Hypothalamus (tissue), 51 donors: ENCODE data around the gene KRTAP1-1.
"Not testable (repeated sequence)": the region's sequence is repeated elsewhere in the genome, so short reads cannot be mapped to it uniquely, and the experiment has no call there.

Source experiments
- DNase-seq, 51 donors: peaks; one replicate each; lab custom pipeline; 2025; lab: John Stamatoyannopoulos, UW

KRTAP1-1 gene

DNA sequence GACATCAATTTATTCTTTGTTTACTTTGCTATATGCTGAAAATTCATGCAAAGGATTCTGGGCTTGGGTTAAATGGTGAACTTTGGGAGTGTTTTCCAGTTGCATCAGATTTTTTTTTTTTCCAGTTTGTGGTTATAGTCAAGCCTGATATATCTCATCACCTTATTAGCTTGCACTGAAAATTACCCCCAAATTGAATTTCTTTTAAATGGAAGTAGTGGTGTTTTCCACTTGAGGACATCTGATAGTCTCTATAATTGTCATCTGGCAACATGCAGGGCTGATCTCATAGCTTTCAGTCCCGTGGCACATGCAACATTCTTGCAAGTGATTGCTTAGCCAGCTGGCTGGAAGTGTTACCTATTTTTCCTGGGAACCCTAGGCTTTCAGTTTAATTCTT is 27.6 kb downstream of the KRTAP1-1 start:
- no peak for DNase-seq

DNA sequence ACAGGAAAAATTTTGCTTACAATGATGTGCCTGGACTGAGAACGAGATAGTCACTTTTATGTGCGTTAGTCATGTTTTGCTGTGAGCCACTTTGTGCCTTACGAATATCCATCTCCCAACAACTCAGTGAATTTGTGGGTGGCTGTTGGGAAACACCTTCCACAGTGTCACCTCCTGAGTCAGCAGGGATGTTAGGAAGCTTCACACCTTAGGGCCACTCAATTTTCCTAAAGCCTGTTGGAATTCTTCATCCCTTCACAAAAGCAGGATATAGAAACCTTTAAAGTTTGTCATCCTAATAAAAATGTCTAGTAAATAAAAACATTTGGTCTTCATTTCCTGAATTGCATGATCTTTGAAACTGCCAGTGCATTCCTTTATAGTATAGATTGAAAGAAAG is 28.1 kb downstream of the KRTAP1-1 start:
- no peak for DNase-seq

DNA sequence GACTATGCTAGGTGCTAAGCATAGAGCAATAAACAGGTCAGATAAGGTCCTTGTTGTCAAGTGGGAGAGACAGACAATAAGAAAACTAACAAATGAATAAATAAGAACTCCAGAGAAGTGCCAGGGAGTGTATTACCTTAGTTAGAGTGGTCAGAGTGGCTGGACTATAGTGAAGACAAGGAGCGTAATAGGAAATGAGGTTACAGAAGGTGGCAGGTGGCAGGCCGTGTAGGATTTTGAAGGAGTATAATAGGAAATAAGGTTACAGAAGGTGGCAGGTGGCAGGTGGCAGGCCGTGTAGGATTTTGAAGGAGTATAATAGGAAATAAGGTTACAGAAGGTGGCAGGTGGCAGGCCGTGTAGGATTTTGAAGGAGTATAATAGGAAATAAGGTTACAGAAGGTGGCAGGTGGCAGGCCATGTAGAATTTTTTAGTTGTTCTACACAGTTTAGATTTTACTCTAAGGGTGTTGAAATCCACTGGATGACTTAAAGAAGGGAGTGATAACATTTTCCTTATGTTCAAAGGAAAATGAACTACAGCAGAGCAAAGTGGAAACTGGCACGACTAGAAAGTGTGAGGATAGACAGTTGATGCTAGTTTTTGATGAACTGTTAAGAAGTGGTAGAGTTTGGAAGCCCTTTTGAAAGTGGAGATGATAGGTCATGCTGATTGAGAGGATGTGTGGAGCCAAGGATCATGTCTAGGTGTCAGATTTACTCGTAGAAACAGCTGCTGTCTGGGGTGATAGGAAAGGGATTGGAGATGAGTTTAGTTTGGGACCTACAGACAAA is 28.7 kb downstream of the KRTAP1-1 start:
- DNase-seq = no peak

DNA sequence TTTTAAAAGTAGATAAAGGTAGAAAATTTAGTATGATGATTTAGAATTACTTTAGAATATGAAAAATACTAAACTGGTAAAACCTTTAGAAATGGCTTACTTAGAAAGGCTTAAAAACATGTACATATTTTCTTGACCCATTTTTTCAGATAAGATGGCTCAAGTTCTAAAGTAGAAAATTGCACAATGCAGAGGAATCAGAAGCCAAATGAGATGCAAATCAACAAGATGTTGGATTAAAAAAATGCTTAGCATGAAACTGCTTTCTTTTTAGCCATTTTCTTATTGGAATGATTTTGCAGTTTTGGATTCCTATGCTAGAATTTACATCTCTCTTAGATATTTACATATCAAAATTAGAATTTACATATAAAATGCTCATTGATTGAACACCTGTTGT is 30.8 kb downstream of the KRTAP1-1 start:
- no peak for DNase-seq

DNA sequence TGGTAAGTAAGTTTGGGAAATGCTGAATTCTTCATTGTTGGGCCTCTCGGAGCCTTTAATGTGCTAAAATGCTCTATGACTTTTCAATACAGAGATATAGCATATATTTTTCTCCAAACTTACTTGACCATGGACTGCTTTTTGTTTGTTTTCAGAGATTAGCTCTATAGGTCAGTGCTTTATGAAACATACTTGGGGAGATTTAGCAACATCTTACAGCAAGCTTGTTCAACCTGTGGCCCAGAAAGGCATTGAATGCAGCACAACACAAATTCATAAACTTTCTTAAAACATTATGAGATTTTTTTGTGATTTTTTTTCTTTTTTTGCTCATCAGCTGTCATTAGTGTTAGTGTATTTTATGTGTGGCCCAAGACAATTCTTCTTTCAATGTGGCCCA is 31.3 kb downstream of the KRTAP1-1 start:
- DNase-seq = no peak

DNA sequence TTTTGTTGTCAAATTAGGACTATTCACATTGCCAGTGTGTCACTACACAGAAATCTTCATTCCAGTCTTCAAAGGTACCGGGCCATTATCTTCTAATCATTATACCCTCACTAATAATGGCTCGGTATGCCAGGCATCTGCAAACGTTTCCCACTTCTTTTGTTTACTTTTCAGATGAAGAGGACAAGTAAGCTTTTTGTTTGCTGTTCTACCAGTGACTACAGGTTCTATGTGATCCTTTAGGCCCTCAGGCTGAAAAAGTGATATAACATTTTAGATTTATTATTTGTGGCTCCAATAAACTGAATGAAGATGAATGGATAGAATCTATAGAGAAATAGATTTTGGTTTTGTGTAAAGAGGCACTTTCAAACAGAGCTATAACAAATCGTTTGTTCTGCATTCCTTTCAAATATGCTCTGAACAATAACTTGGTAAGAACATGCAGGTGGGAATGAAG is 31.9 kb downstream of the KRTAP1-1 start:
- no peak for DNase-seq

DNA sequence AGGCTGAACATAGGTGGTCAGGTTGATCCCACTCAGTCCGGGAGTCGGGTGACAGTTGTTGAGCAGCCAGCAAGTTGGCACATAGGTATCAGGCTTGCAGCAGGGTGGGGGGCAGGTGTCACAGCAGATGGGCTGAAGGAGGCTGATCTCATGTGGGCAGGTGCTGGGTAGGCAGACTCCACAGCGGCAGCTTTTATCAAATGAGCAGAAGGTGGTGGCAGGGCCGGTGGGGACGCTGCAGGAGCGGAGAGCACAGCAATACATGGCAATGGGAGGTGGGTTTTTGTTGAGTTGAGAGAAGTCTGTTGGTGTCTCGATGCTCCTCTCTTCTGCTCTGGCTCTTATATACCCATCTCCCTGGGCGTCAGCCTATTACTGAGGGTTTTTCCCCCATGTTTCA is 32.4 kb downstream of the KRTAP1-1 start, which contains the start of gene KRTAP3-1:
KRTAP3-1 (minus strand) TSS at position 318 of the 400 bp plus-strand sequence; CDS start at position 264, 54 bp downstream.
- no peak for DNase-seq

DNA sequence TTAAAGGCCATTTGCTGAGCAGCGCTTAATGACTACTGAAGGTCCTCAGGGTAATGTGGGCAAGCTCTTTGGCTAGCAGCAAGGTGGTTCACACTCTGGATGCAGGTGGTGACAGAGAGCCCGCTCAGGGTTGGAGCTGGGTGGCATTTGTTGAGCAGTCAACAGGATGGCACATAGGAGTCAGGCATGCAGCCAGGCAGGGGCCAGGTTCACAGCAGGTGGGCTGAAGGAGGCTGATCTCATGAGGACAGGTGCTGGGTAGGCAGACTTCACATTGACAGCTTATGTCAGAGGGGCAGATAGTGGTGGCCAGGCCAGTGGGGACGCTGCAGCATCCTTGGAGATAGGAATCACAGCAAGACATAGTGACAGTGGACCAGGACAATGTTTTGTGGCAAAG is 36.9 kb downstream of the KRTAP1-1 start:
- no peak for DNase-seq

DNA sequence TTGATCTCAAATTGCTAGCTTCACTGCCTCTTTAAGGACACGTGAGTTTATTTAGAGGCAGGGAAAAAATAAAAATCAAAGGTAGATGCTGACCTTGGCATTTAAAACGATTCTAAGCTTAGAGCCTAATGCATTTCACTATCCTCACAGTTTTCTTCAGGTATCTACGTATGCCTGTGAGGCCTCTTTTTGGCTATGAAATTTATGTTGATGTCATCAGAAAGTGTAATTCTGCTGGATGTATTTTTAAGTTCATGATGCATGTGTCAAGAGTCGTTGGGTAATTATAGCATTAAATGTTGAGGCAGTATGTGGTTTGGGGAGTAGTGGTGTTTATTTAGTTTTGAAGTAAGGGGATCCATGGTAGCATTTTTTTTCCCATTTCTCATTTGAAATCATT is 37.3 kb downstream of the KRTAP1-1 start:
- DNase-seq = no peak

DNA sequence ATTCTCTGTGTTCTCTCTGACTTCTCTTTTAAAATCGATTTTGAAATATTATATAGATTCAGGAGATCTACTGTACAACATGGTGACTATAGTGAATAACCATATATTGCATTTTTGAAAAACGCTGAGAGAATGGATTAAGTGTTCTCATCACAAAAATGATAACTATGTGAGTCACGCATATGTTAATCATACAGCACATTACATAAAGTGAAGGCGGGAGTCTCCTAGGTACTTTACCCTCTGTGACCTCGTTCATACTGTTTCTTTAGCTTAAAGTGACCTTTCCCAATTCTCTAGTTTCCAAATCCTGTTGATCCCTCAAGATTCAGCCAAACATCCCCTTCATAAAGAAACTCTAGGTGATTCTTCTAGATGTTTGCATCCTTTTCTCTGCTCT is 38.4 kb downstream of the KRTAP1-1 start:
- DNase-seq = no peak

DNA sequence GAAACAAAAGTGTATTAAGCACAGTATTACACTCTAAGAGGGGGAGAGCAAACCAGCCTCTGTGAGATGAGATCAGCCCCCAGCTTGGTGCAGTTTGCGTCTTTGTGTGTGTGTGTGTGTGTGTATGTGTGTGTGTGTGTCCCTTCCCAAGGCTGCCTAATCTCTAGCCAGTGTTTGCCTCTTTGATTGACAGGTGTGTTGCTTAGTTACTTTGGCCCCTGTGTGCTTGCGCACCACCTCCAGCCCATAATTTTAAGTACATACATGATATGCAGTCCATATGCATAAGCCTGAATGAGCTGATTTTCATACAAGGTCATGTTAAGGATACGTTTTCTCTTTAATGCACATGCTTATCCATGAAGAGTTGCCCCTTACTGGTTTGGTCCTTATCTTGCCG is 39.5 kb downstream of the KRTAP1-1 start:
- DNase-seq = no peak

DNA sequence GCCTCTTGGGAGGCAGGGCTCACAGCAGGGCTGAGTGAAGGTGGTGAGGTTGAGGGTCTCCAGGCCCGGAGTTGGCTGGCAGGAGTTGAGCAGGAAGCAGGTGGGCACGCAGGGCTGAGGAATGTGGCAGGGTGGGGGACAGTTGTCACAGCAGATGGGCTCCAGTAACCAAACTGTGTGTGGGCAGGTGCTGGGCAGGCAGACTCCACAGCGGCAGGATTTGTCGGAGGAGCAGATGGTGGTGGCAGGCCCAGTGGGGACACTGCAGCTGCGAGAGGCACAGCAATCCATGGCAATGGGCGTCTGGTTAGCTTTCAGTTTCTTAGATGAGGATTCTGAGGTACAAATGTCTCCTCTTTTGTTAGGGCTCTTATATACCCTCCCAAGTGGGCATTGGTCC is 41.7 kb downstream of the KRTAP1-1 start, which contains the start of gene KRTAP3-2:
KRTAP3-2 (minus strand) TSS at position 344 of the 400 bp plus-strand sequence; CDS start at position 291, 53 bp downstream.
- DNase-seq = not testable (repeated sequence)

DNA sequence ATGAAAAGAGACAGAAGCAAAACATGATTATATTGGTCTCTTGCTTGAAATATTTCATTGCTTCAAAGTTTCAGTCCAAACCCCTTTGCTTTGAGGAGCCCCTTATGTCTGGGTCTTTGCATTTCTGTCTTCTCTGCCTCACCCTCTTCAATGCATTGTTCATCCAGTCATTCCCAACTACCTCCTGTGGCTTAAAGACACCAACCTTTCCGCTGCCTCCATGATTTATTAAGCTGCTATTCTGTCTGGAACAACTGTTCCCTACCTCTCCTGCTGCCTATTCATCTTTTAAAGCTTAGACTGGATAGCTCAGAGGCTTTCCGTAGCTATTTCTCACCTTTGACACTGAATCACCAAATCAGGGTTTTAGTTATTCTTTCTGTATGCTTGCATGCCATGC is 43.9 kb downstream of the KRTAP1-1 start:
- DNase-seq = no peak

DNA sequence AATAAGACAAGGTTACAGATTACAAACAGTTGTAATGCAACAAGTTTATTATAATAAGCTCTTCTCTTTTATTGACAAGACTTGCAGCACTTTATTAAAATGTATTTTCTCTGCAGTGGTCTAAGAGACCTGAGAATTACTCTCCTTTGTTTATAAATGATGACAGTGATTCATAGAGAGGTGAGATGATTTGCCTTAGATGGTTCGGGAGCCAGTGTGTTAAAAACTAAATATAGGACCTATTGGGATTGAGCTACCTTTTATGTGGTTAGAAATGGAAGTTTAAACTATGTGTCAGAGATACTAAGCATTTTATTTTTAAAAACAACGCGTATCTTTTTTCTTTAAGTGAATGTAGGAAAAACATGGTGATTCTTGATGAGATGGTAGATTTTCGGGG is 44.4 kb downstream of the KRTAP1-1 start:
- DNase-seq = no peak

DNA sequence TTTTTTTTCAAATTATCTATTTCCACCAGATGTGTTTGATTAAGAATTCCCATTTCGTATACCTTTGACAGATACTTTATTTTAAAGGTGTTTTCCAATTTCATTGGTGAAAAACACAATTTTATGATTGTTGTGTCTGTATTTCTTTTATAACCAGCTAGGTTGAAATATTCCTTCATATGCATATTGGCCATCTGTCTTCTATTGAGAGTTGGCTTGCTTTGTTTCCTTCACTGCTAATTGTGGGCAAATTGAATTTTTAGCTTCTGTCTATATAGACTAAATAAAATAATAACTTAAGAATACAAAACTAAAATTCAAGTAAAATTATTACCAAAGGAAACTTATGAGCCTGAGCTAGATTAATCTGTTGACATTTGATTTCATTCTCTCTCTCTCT is 46.1 kb downstream of the KRTAP1-1 start:
- no peak for DNase-seq

DNA sequence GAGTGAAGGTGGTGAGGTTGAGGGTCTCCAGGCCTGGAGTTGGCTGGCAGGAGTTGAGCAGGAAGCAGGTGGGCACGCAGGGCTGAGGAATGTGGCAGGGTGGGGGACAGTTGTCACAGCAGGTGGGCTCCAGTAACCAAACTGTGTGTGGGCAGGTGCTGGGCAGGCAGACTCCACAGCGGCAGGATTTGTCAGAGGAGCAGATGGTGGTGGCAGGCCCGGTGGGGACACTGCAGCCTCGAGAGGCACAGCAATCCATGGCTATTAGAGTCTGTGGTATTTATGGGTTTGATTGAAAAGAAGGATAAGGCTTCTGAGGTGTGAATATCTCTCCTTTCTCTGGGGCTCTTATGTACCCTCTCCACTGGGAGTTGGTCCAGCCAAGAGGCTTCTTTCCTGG is 47.4 kb downstream of the KRTAP1-1 start, which contains the start of gene KRTAP3-3:
KRTAP3-3 (minus strand) TSS at position 326 of the 400 bp plus-strand sequence; CDS start at position 259, 67 bp downstream.
- DNase-seq = no peak

DNA sequence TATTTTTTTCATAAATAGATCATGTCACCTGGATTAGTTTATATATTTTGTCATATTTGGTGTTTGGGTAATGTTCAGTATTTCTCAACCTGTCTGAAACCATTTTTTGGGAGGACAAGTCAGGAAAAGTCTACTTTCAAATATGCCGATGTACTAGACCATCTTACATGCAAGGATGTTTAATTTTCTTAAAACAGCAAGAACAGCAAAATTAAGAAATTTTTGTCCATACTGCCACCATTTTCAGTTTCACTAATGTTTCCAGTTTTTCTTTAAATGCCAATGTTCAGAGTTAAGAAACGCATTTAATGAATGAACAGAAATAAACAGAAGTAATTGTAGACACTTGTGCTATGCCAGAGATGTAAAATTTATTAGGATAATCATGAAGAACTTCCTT is 48.2 kb downstream of the KRTAP1-1 start:
- DNase-seq = no peak

DNA sequence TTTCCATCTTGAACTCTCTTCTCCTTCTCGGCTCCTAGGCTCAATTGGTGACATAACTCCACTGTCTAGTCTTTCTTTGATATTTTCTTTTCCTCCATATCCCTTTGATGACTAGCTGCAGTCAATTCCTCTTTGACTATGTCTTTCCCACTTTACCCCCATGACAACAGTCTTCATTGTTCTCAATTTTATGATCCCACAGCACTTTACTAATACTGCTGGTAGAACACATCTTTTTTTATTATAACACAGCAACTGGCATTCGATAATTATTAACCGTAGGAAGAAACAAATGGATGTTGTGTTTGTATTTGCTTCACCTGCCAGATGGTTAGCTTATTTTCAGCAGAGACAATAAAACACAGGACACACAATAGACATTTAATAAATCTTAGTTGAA is 48.6 kb downstream of the KRTAP1-1 start:
- DNase-seq = no peak
